MM.1S (cell line): ENCODE data around the gene LMF1.
A peak's percentile ranks its signal among the peaks of the same experiment; 100 is the strongest.

Source experiments
- DNase-seq: peaks from one replicate; pipeline ENCODE4 v3.0.0-alpha.2; 2015
- H2AFZ ChIP-seq: fragments of 300-600 bp; sonication (generic); 2 replicates; pipeline ENCODE4 v1.6.0; 2016; ENCODE audit warnings: antibody characterized with exemption, low read length
- H3F3A ChIP-seq: fragments of 300-600 bp; sonication (generic); 2 replicates; pipeline ENCODE4 v1.6.1; 2016; ENCODE audit warnings: mild to moderate bottlenecking, antibody characterized with exemption, low read length, moderate library complexity, mixed read lengths; ENCODE audit not compliant: insufficient read depth
- H3K27ac ChIP-seq: fragments of 300-600 bp; sonication (generic); 2 replicates; pipeline ENCODE4 v1.5.1; 2016; ENCODE audit warnings: mild to moderate bottlenecking, low read length
- H3K27me3 ChIP-seq: fragments of 300-600 bp; sonication (generic); replicated peaks from 2 replicates; pipeline ENCODE4 v1.6.0; 2016; ENCODE audit warnings: low read length; ENCODE audit not compliant: insufficient read depth
- H3K36me3 ChIP-seq: fragments of 300-600 bp; sonication (generic); replicated peaks from 2 replicates; pipeline ENCODE4 v1.6.1; 2016; ENCODE audit warnings: mild to moderate bottlenecking, low read length, mixed read lengths; ENCODE audit not compliant: insufficient read depth
- H3K4me1 ChIP-seq: fragments of 300-600 bp; sonication (generic); 2 replicates; pipeline ENCODE4 v1.6.1; 2016; ENCODE audit warnings: low read length, mixed read lengths
- H3K4me2 ChIP-seq: fragments of 300-600 bp; sonication (generic); 2 replicates; pipeline ENCODE4 v1.6.0; 2016; ENCODE audit warnings: low read depth, low read length
- H3K4me3 ChIP-seq: fragments of 300-600 bp; sonication (generic); 2 replicates; pipeline ENCODE4 v1.5.1; 2016; ENCODE audit warnings: low read length, mixed read lengths
- H3K79me2 ChIP-seq: fragments of 300-600 bp; sonication (generic); 2 replicates; pipeline ENCODE4 v1.6.1; 2016; ENCODE audit warnings: mixed run types, low read length, mixed read lengths
- H3K9ac ChIP-seq: fragments of 300-600 bp; sonication (generic); 2 replicates; pipeline ENCODE4 v1.6.1; 2016; ENCODE audit warnings: low read length, mixed read lengths
- H3K9me2 ChIP-seq: fragments of 300-600 bp; sonication (generic); replicated peaks from 2 replicates; pipeline ENCODE4 v1.6.1; 2016; ENCODE audit warnings: mild to moderate bottlenecking, low read length, mixed read lengths; ENCODE audit not compliant: insufficient read depth
- H3K9me3 ChIP-seq: fragments of 300-600 bp; sonication (generic); replicated peaks from 2 replicates; pipeline ENCODE4 v1.6.1; 2016; ENCODE audit warnings: mild to moderate bottlenecking, low read length, mixed read lengths; ENCODE audit not compliant: insufficient read depth
- H4K20me1 ChIP-seq: fragments of 300-600 bp; sonication (generic); 2 replicates; pipeline ENCODE4 v1.6.1; 2016; ENCODE audit warnings: mild to moderate bottlenecking, low read length, moderate library complexity, mixed read lengths; ENCODE audit not compliant: insufficient read depth
- CTCF ChIP-seq: fragments of 300-600 bp; sonication (generic); IDR thresholded peaks from 2 replicates; pipeline ENCODE4 v1.5.1; 2016; ENCODE audit warnings: antibody characterized with exemption, low read length, mixed read lengths
- EZH2 ChIP-seq: fragments of 300-600 bp; sonication (generic); optimal IDR thresholded peaks from 2 replicates; pipeline ENCODE3; 2017; ENCODE audit warnings: low read depth, mild to moderate bottlenecking, antibody characterized with exemption, low read length, mixed read lengths
- EZH2phosphoT487 ChIP-seq: fragments of 300-600 bp; sonication (generic); IDR thresholded peaks from 2 replicates; pipeline ENCODE4 v1.6.1; 2018; ENCODE audit warnings: antibody characterized with exemption, low read length

LMF1 gene

GRCh38 chr16:825341-826061 is 145.3 kb downstream of the LMF1 start:
- Histone ChIP-seq H3K27me3 (peaks cover 93% of the 10 kb centered on the region), H3K4me1 (no peaks in the 10 kb centered on the region), H3K4me3 (no peak overlapping the region), H3K9me3 (no peaks in the 10 kb centered on the region), H3K27ac (no peak overlapping the region), H3K4me2 (no peak overlapping the region), H3K9ac (no peak overlapping the region), H3F3A (no peaks in the 10 kb centered on the region), H2AFZ (no peak overlapping the region), H3K79me2 (no peaks in the 10 kb centered on the region), H4K20me1 (no peaks in the 10 kb centered on the region), H3K9me2 (no peaks in the 10 kb centered on the region), H3K36me3 (no peaks in the 10 kb centered on the region)
- no peak for TF ChIP-seq EZH2phosphoT487
- no peak for TF ChIP-seq EZH2
- TF ChIP-seq CTCF: no peak
- DNase-seq: no peak

DNA sequence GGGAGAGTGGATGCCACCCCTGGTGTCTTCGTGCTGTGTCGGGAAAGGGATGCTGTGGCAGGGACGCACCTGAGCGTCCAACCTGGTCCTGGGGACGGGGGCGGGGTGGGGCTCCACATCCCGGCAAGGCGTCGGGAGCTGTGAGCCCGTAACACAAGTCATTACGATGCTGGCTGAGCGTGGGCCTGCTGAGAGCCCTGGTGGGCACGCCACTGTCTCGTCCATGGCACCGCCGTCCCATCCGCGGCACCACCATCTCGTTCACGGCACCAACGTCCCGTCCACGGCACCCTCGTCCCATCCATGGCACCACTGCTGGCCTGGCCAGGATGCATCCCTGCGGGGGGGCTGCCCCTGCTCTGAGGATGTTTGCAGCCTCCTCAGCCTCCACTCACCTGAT is 146.2 kb downstream of the LMF1 start:
- TF ChIP-seq EZH2phosphoT487 (no peak), EZH2 (no peak), CTCF (no peak)
- Histone ChIP-seq H3K9ac (no peak overlapping the region), H3K4me3 (no peak overlapping the region), H3K79me2 (no peaks in the 10 kb centered on the region), H3K4me2 (no peak overlapping the region), H3K4me1 (no peaks in the 10 kb centered on the region), H3K27ac (no peak overlapping the region), H4K20me1 (no peaks in the 10 kb centered on the region), H2AFZ (no peak overlapping the region), H3K9me3 (no peaks in the 10 kb centered on the region), H3F3A (no peaks in the 10 kb centered on the region), H3K9me2 (no peaks in the 10 kb centered on the region), H3K36me3 (no peaks in the 10 kb centered on the region), H3K27me3 (peaks cover 90% of the 10 kb centered on the region)
- no peak for DNase-seq

- no peaks in the 10 kb centered on the region for H3K9me3 ChIP-seq
- TF ChIP-seq EZH2 (peak; percentile 17), EZH2phosphoT487 (no peak)
- H3K36me3 ChIP-seq: no peaks in the 10 kb centered on the region
- H3K9ac ChIP-seq: no peak overlapping the region
- H3K4me1 ChIP-seq: no peaks in the 10 kb centered on the region
- H3K27me3 ChIP-seq: peaks cover 90% of the 10 kb centered on the region
- H3K9me2 ChIP-seq: no peaks in the 10 kb centered on the region
- no peak overlapping the region for H3K4me3 ChIP-seq
- DNase-seq: no peak
- no peaks in the 10 kb centered on the region for H4K20me1 ChIP-seq
- no peaks in the 10 kb centered on the region for H3K79me2 ChIP-seq
- no peaks in the 10 kb centered on the region for H3F3A ChIP-seq
- H3K27ac ChIP-seq: no peak overlapping the region
- no peak overlapping the region for H3K4me2 ChIP-seq
- no peak overlapping the region for H2AFZ ChIP-seq
These were observed 146.6 kb downstream of the LMF1 start for GRCh38 chr16:824194-824593.

DNA sequence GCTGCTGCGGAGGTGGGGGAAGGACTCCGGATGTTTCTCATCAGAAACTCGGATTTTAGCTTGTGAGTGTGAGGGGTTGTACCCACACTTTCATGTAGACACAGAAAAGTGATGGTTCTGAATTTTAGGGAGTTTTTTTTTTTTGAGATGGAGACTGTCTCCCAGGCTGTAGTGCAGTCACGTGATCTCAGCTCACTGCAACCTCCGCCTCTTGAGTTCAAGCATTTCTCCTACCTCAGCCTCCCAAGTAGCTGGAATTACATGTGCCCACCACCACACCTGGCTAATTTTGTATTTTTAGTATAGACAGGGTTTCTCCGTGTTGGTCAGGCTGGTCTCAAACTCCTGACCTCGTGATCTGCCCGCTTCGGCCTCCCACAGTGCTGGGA is 147.9 kb downstream of the LMF1 start:
- H3K79me2 ChIP-seq: no peaks in the 10 kb centered on the region
- no peak overlapping the region for H2AFZ ChIP-seq
- TF ChIP-seq EZH2phosphoT487 (no peak), CTCF (no peak), EZH2 (no peak)
- H3K4me2 ChIP-seq: no peak overlapping the region
- H3K9me3 ChIP-seq: no peaks in the 10 kb centered on the region
- no peaks in the 10 kb centered on the region for H3K36me3 ChIP-seq
- DNase-seq: no peak
- H4K20me1 ChIP-seq: no peaks in the 10 kb centered on the region
- no peak overlapping the region for H3K4me3 ChIP-seq
- H3K27ac ChIP-seq: no peak overlapping the region
- H3K4me1 ChIP-seq: no peaks in the 10 kb centered on the region
- no peaks in the 10 kb centered on the region for H3K9me2 ChIP-seq
- peaks cover 90% of the 10 kb centered on the region for H3K27me3 ChIP-seq
- no peaks in the 10 kb centered on the region for H3F3A ChIP-seq
- H3K9ac ChIP-seq: no peak overlapping the region
